Epidermal melanocyte (primary cell): Measurements from ENCODE around the gene HSD3B7.

Source experiments
- DNase-seq: peaks from one replicate; pipeline ENCODE4 v3.0.0; 2011; ENCODE audit warnings: low spot score; ENCODE audit not compliant: insufficient read length

HSD3B7 gene

DNA sequence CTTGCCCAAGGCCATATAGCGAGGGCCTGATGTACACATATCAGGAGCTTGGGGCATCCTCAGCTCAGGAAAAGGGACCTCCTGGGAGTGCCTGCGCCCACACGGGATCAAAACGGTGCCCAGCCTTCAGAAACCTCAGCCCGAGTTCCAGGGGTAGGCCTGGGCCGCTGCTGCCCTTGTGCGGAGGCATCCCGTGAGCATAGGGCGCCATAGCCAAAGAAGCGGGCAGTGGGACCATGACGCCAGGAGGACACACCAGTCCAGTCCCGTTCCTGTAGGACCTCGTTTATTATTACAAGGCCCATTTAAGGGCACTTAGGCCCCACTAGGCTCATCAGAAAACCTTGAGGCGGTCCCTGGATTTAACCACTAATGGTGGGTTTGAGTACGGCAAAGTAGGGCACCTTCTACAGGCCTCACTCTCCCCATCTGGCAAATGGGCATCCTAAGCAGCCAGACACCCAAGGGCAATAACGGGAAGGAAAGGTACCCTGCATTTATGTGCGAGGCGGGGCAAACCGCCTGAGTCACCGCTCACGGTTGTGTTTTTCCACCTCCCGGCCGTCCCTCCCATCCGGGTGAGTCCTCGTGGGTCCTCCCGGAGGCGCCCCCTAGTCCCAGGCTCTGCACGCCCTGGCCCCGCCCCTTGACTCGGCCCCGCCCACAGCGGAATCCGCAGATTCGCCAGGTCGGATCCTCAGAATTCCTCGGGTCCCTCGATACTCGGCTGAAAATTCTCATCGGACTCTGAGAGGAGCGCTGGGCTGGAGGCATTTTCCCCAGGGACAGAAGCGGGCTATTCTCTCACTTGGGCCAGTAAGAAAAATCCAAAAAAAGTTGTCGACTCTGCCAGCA is 28.2 kb upstream of the HSD3B7 start:
- DNase-seq, result peak; percentile 54

DNA sequence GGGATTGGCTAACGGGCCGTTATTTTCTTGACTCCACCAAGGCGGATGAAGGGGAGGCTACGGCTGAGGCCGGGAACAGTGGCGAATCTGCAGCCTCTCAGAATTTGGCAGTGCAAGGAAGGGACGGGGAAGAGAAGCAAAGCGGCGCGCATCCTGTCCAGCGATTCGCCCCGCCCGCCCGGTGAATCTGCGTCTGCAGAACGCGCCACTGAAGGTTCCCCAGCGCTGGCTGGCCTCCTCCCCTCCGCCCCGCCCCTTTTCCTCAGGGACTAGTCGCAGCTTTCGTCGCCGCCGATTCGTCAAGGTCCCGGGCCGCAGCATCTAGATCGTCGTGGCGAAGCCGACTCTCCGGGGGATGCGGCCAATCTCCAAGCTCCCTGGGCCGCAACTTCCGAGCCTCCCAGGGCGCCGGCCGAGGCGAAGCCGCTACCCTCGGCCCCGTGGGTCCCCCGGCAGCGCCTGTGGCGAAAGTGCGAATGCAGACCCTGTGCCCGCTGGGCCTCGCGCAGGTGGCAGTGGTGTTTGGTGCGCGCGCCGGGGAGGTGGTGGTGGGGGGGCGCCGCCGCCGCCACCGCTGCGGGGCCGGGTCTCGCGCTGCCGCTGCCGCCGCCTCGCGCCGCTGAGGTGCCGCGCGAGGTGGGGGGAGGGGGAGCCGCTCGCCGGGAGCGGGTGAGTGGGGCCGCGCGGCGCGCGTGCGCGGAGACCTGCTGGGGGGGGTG is 27.4 kb upstream of the HSD3B7 start, which contains the start of gene SETD1A:
TSS of gene SETD1A (plus strand) at position 299 of the 719 bp plus-strand sequence. CDS start 978 bp downstream, outside the sequence.
- peak; percentile 93 for DNase-seq

DNA sequence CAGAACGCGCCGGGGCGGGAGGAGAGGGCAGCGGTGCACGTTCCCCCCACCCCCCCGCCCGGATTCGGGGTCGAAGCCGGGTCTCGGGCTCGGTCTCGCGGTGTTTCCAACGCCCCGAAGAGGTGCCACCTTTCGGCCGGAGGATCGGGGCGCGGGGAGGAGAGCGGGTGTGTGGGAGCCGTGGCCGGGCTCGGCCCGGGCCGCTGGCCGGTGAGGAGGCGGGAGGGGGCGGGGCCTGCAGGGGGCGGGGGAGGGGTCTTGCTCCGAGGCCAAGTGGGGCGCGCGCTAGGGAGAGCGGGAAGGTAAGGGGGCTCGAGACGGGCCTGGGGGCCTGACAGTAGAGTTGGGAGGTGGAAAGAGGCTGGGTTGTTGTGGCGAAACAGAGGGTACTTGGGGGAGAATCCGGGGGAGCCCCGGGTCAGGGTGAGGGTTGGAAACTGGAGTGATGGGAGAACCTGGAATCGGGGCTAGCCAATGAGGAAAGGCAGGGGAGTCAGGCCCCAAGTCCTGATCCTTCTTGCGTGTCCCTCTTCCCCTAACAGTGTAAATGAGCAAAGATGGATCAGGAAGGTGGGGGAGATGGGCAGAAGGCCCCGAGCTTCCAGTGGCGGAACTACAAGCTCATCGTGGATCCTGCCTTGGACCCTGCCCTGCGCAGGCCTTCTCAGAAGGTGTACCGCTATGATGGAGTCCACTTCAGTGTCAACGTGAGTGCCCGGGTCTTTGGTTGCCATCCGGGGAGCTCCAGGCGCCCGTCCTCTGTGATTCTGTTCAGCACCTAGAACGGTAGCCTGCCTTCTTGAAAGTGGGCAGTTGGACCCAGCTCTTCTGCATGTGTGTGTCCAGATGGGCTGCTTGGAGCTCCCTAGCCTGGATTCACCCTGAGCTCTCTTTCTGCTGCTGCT is 26.6 kb upstream of the HSD3B7 start:
- DNase-seq, result peak; percentile 81

DNA sequence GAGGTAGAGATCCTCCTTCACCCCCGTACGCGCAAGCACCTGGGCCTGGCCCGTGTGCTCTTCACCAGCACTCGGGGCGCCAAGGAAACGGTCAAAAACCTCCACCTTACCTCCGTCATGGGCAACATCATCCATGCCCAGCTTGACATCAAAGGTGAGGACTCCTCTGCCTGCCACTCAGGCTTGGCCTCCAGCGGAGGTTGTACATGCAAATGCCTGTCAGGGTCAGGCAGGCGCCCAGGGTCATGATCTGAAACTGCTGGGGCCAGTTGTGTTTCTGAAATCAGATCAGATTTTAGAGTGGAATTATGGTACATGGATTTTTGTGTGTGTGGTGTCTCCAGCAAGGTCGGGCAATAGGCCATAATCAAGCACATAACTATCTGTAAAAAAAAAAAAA is 23.6 kb upstream of the HSD3B7 start:
- DNase-seq, result peak; percentile 3

DNA sequence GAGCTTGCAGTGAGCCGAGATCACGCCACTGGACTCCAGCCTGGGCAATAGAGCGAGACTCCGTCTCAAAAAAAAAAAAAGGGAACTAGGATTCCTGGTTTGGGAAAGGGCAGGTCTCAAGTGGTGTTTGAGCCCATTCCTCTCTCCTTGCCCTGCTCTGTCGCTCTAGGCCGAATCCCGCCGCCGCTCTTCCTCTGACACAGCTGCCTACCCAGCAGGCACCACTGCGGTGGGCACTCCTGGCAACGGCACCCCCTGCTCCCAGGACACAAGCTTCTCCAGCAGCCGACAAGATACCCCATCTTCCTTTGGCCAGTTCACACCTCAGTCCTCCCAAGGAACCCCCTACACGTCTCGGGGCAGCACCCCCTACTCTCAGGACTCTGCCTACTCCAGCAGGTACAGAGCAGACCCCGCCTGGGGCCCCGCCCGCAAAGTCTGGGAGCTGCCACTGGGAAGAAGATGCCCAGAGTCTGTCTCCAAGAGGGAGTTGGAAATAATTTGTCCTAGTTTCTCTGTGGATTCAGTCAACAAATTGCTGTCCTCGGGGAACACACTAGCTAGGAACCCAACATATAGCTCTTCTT is 21.0 kb upstream of the HSD3B7 start:
- peak; percentile 8 for DNase-seq

DNA sequence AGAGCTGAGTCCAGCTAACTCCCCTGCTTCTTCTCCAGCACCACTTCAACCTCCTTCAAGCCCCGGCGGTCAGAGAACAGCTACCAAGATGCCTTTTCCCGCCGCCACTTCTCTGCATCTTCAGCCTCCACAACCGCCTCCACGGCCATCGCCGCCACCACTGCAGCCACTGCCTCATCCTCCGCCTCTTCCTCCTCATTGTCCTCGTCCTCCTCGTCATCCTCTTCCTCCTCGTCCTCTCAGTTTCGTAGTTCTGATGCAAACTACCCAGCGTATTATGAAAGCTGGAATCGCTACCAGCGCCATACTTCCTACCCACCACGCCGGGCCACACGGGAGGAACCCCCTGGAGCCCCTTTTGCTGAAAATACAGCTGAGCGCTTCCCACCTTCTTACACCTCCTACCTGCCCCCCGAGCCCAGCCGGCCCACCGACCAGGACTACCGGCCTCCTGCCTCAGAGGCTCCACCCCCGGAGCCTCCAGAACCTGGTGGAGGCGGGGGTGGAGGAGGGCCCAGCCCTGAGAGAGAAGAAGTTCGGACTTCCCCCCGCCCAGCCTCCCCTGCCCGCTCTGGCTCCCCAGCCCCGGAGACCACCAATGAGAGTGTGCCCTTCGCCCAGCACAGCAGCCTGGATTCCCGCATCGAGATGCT is 20.3 kb upstream of the HSD3B7 start:
- peak; percentile 11 for DNase-seq

DNA sequence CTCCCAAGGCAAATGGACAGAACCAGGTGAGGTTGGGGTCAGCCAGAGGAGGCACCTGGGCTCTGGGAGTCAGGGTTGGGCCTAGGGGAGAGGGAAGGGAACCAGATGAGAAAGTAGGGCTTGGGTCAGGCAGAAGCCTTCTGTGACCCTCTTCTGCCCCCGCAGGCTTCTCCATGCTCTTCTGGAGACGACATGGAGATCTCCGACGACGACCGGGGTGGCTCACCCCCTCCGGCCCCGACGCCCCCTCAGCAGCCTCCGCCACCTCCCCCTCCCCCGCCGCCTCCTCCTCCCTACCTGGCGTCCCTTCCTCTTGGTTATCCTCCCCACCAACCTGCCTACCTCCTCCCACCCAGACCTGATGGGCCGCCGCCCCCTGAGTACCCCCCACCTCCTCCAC is 19.6 kb upstream of the HSD3B7 start:
- DNase-seq, result peak; percentile 0

DNA sequence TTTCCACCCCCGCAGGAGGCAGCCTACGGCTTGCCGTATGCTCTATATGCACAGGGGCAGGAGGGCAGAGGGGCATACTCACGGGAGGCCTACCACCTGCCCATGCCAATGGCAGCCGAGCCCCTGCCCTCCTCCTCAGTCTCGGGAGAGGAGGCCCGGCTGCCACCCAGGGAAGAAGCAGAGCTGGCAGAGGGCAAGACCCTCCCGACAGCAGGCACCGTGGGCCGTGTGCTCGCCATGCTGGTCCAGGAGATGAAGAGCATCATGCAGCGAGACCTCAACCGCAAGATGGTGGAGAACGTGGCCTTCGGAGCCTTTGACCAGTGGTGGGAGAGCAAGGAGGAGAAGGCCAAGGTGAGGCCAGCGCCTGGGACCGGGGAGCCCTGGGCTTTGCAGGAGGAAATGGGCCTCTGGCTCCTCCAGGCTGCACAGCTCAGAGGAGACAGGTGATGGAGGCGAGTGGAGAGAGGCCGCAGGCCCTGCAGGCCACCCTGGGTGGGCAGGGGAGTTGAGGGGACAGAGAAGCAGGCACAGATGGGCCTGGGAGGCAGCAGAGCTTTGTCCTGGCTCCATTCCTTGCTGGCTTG is 18.9 kb upstream of the HSD3B7 start:
- DNase-seq, result peak; percentile 1

DNA sequence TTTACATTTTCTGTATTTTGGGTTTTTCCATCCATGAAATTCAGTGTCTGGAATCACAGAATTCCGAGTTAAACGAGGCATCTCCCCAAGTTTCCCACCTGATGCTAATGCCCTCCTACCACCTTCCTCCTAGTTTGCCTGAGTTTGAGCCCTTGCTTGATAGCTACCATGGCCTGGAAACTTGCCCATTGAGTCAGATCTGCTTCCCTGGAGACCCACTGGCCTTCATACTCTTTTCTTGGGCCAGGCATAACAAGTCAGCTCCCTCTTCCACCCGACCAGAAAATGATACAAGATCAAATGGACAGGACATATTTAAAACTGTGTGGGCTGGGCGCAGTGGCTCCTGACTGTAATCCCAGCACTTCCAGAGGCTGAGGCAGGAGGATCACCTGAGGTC is 17.2 kb upstream of the HSD3B7 start:
- DNase-seq, result peak; percentile 3

DNA sequence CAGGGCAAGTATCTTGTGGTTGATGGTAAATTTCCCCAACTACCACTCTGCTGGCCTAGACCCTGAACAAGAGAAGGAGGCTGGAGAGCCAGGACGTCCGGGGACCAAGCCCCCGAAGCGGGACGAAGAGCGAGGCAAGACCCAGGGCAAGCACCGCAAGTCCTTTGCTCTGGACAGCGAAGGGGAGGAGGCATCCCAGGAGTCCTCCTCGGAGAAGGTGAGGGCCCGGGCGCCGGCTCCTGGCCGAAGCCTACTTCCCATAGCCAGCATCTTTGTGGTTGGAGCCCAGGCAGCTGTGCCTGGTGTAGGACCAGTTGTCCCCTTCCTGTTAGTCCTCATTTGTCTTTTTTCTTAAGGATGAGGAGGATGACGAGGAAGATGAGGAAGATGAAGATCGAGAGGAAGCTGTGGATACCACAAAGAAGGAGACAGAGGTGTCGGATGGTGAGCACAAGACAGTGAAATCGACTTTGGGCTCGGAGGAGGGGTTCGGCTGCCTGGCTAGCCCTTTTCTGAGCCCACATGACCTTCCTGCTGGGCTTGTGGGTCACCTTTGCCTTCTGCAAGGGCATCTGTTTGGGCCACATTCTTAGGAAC is 15.7 kb upstream of the HSD3B7 start:
- no peak for DNase-seq

DNA sequence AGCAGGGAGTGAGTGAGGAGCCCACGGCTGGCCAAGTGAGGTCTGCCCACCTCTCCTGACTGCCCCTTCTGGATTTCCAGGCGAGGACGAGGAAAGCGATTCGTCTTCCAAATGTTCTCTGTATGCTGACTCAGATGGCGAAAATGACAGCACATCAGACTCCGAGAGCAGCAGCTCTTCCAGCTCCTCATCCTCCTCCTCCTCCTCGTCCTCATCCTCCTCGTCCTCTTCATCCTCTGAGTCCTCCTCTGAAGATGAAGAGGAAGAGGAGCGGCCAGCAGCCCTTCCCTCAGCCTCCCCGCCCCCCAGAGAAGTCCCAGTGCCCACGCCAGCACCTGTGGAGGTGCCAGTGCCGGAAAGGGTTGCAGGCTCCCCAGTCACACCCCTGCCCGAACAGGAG is 13.7 kb upstream of the HSD3B7 start:
- no peak for DNase-seq

DNA sequence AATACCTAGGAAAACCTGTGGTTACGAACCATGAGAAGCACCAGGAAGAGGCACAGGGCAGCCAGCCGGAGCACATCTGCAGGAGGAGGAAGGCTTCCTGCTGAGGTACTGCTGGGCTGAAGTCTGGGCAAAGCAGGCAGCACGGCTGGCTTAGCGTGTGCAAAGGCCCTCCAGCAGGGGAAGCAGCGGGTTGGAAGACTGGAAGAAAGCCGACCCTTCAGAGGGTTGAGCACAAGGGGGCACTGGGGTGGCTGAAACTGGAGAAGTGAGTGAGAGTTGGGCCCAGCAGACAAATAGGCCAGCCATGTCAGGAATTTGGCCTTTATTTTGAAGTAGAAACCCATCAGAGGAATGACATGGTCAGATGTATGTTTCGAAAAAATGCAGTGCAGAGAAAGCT is 12.1 kb upstream of the HSD3B7 start:
- no peak for DNase-seq

DNA sequence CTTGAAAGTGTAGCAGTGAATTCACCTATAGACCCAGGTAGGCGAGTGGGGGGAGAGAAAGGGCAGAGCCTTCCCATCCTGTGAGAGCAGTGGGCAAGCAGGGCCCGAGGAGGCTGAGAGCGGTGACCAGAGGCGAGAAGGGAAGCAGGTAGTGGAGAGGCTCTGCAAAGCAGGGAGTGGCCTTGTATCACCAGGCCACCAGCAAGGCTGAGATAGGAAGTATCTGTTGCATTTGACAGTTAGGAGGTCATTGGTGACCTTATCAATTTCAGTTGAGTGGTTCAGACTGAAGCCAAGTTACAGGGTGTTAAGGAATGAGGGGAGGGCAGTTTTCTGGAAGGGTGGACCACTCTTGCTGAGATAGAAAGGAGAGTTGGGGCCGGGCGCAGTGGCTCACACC is 10.7 kb upstream of the HSD3B7 start:
- DNase-seq, result no peak

DNA sequence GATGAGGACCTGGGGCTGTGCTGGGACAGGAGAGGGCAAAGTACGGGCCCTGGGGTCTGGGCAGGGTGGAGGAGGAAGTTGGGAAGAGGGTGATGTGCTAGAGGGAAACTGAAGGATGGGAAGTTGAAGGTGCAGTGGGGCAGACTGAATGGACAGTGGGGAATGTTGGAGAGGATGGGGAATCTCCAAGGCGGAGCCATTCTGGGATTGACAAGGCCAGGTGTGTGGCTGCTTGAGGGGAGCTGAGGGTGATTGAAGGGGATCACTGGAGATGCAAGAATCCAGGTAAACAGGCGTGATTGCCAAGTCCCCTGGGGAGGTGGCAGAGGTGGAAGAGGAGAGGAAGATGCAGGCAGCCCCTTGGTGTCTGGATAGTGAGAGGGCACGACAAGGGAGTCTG is 8.5 kb upstream of the HSD3B7 start:
- DNase-seq, result no peak

DNA sequence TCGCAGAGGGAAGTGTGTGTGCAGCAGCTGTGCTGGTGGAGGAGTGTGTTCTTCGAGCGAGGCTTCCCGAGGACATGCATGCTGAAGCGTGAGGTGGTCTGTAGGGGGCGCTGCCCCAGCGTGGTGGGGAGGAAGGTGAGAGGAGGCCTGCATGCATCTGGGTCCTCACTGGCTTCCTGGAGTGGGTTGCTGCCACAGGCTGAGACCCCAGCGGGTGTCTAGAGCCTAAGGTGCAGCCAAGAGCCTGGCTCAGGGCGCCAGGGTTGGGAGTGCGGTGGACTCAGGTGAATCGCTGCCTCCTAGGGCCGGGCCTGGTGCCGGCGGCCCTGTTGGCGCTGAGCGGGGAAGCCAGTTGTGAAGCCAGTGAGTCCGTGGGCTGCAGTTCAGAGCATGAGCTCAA is 7.5 kb upstream of the HSD3B7 start:
- no peak for DNase-seq

DNA sequence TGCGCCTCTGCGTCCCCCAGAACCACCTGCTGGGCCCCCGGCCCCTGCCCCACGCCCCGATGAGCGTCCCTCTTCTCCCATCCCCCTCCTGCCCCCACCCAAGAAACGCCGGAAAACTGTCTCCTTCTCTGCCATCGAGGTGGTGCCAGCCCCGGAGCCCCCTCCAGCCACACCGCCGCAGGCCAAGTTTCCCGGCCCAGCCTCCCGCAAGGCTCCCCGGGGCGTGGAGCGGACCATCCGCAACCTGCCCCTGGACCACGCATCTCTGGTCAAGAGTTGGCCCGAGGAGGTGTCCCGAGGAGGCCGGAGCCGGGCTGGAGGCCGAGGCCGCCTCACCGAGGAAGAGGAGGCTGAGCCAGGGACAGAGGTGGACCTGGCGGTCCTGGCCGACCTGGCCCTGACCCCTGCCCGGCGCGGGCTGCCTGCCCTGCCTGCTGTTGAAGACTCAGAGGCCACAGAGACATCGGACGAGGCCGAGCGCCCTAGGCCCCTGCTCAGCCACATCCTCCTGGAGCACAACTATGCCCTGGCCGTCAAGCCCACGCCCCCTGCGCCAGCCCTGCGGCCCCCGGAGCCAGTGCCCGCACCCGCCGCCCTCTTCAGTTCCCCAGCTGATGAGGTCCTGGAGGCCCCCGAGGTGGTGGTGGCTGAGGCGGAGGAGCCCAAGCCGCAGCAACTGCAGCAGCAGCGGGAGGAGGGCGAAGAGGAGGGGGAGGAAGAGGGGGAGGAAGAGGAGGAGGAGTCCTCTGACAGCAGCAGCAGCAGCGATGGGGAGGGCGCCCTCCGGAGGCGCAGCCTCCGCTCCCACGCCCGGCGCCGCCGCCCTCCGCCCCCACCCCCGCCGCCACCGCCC is 5.6 kb upstream of the HSD3B7 start:
- DNase-seq, result no peak

DNA sequence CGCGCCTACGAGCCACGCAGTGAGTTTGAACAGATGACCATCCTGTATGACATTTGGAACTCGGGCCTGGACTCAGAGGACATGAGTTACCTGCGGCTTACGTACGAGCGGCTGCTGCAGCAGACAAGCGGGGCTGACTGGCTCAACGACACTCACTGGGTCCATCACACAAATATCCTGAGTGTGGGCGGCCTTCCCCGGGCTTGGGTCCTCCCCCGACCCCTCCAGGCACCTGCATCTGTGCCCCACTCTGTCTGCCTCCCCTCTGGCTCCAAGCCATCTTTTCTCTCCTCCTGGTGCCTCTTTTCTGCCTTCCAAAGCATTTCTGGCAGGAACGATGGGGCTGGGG is 5.0 kb upstream of the HSD3B7 start:
- no peak for DNase-seq

DNA sequence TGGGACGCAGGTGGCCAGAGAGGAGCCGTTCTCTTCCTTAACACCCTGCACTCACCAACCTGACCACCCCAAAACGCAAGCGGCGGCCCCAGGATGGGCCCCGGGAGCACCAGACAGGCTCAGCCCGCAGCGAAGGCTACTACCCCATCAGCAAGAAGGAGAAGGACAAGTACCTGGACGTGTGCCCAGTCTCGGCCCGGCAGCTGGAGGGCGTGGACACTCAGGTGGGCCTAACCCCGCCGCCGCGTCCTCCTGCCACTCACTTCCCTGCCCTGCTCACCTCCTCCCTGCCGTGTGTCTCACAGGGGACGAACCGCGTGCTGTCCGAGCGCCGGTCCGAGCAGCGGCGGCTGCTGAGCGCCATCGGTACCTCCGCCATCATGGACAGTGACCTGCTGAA is 4.6 kb upstream of the HSD3B7 start:
- DNase-seq, result no peak

DNA sequence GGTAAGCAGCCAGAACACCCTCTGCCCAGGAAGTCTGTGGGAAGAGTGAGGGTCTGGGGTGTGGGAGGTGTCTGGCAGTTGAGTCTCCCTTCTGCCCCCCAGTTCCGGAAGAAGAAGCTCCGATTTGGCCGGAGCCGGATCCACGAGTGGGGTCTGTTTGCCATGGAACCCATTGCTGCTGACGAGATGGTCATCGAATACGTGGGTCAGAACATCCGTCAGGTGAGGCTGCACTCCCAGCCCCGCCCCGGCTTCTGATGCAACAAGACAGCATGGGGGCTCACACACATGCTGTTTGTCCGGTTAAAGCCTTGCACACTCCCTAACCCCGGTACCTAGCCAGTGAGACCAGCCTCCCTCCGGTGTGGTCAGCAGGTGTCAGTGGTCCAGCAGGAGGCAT is 4.0 kb upstream of the HSD3B7 start:
- no peak for DNase-seq
